Globus pallidus (tissue), 1 donor: ENCODE results near the gene LRRK1.

Source experiments
- DNase-seq: peaks from one replicate; pipeline ENCODE4 v3.0.0-alpha.2; 2015; ENCODE audit warnings: low spot score

Gene LRRK1

GRCh38 chr15:100973351-100974111 is 54.4 kb downstream of the LRRK1 start:
- DNase-seq: no peak

- DNase-seq: no peak
Observed at GRCh38 chr15:100975043-100975442, 55.9 kb downstream of the LRRK1 start.

GRCh38 chr15:100980410-100981046 is 61.4 kb downstream of the LRRK1 start:
- no peak for DNase-seq

- no peak for DNase-seq
Observed at GRCh38 chr15:100981086-100981485, 61.9 kb downstream of the LRRK1 start.

- DNase-seq: no peak
Observed at GRCh38 chr15:100983221-100983620, 64.1 kb downstream of the LRRK1 start.

GRCh38 chr15:100985401-100985800 is 66.2 kb downstream of the LRRK1 start:
- DNase-seq: no peak

GRCh38 chr15:100986158-100986896 is 67.2 kb downstream of the LRRK1 start:
- DNase-seq: no peak

- no peak for DNase-seq
Observed at GRCh38 chr15:100987143-100987542, 68.0 kb downstream of the LRRK1 start.

GRCh38 chr15:100988297-100988696 is 69.1 kb downstream of the LRRK1 start:
- DNase-seq: no peak

- no peak for DNase-seq
Observed at GRCh38 chr15:100988857-100989256, 69.7 kb downstream of the LRRK1 start.

GRCh38 chr15:100994597-100995446 is 75.7 kb downstream of the LRRK1 start:
- DNase-seq: no peak

- DNase-seq: no peak
Observed at GRCh38 chr15:100995471-100996430, 76.6 kb downstream of the LRRK1 start.

GRCh38 chr15:100997442-100997841 is 78.3 kb downstream of the LRRK1 start:
- DNase-seq: no peak

- DNase-seq: no peak
Observed at GRCh38 chr15:100998630-100999029, 79.5 kb downstream of the LRRK1 start.

GRCh38 chr15:100999369-100999768 is 80.2 kb downstream of the LRRK1 start:
- no peak for DNase-seq

GRCh38 chr15:101000271-101000681 is 81.1 kb downstream of the LRRK1 start:
- DNase-seq: no peak

GRCh38 chr15:101001056-101001455 is 81.9 kb downstream of the LRRK1 start:
- DNase-seq: no peak

- DNase-seq: no peak
Observed at GRCh38 chr15:101001796-101002195, 82.6 kb downstream of the LRRK1 start.

GRCh38 chr15:101003081-101003480 is 83.9 kb downstream of the LRRK1 start:
- peak; percentile 28 for DNase-seq

GRCh38 chr15:101003706-101004105 is 84.5 kb downstream of the LRRK1 start:
- no peak for DNase-seq

GRCh38 chr15:101004500-101004899 is 85.3 kb downstream of the LRRK1 start:
- DNase-seq: no peak
